ENCODE measurements around the gene SUPV3L1.

DNA sequence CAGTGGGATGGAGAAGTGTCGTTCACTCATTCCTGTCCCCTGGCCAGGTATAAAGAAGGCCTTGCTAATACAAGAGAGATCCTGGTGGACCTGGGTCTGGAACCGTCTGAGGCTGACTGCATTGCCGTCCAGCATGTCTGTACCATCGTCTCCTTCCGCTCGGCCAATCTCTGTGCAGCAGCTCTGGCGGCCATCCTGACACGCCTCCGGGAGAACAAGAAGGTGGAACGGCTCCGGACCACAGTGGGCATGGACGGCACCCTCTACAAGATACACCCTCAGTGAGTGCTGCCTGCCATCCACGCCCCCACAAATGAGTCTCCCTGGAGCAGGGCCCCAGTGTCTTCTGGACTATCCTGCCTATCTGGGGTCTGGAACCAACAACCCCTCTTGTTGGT lies 67.3 kb downstream of the SUPV3L1 start:
- TF ChIP-seq, protein P1, sequence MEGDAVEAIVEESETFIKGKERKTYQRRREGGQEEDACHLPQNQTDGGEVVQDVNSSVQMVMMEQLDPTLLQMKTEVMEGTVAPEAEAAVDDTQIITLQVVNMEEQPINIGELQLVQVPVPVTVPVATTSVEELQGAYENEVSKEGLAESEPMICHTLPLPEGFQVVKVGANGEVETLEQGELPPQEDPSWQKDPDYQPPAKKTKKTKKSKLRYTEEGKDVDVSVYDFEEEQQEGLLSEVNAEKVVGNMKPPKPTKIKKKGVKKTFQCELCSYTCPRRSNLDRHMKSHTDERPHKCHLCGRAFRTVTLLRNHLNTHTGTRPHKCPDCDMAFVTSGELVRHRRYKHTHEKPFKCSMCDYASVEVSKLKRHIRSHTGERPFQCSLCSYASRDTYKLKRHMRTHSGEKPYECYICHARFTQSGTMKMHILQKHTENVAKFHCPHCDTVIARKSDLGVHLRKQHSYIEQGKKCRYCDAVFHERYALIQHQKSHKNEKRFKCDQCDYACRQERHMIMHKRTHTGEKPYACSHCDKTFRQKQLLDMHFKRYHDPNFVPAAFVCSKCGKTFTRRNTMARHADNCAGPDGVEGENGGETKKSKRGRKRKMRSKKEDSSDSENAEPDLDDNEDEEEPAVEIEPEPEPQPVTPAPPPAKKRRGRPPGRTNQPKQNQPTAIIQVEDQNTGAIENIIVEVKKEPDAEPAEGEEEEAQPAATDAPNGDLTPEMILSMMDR (IDR thresholded peaks at IDR 0.05; ENCODE audit: poor library complexity, severe bottlenecking), result no peak
- TF ChIP-seq POLR2AphosphoS5 (IDR thresholded peaks at IDR 0.05), result no peak
- TF ChIP-seq EP300 (conservative IDR thresholded peaks at IDR 0.05; ENCODE audit: poor library complexity, severe bottlenecking), result no peak
